HepG2 (cell line): ENCODE measurements around the gene NEIL1. TPM values are rescaled to one million over a fixed set of nuclear protein-coding genes. Genes with fewer than 3 reads are reported as not detected.

ENCODE experiments used
- ATAD3A ChIP-seq: sonication (generic); formaldehyde crosslinking; IDR thresholded peaks from 2 replicates; pipeline ENCODE4 v1.4.0; 2020; ENCODE audit warnings: missing genetic modification reagents
- ATF7-NPFF ChIP-seq: sonication (generic); formaldehyde crosslinking; IDR thresholded peaks from 2 replicates; pipeline ENCODE4 v1.8.1; 2023; ENCODE audit warnings: mild to moderate bottlenecking, low read depth, missing genetic modification reagents, moderate library complexity
- CHD2 ChIP-seq: IDR thresholded peaks from 2 replicates; pipeline ENCODE4 v1.6.1; 2011; ENCODE audit warnings: low read depth, low read length, improper control_type of control experiment
- CREBL2 ChIP-seq: sonication (generic); formaldehyde crosslinking; IDR thresholded peaks from 2 replicates; pipeline ENCODE4 v1.8.1; 2023; ENCODE audit warnings: missing genetic modification reagents, mild to moderate bottlenecking, borderline replicate concordance
- GTF2F1 ChIP-seq: fragments of 150-350 bp; IDR thresholded peaks from 2 replicates; pipeline ENCODE4 v1.6.1; 2014; ENCODE audit warnings: low read length
- HOXD1 ChIP-seq: sonication (generic); formaldehyde crosslinking; IDR thresholded peaks from 2 replicates; pipeline ENCODE4 v1.5.0; 2020; ENCODE audit warnings: missing genetic modification reagents
- NFE2L2 ChIP-seq: fragments of 150-350 bp; IDR thresholded peaks from 2 replicates; pipeline ENCODE4 v1.6.1; 2014; ENCODE audit warnings: low read length
- NFKBIZ ChIP-seq: IDR thresholded peaks from 2 replicates; pipeline ENCODE4 v1.6.1; 2018; ENCODE audit warnings: missing genetic modification reagents, missing compliant biosample characterization
- TAF1 ChIP-seq: sonication (generic); formaldehyde crosslinking; IDR thresholded peaks from 2 replicates; pipeline ENCODE4 v1.4.0; 2020; ENCODE audit warnings: missing genetic modification reagents
- TBX3 ChIP-seq: fragments of 450-650 bp; IDR thresholded peaks from 2 replicates; pipeline ENCODE4 v1.6.1; 2017; ENCODE audit warnings: antibody characterized with exemption, mild to moderate bottlenecking, inconsistent platforms, borderline replicate concordance
- TGIF2 ChIP-seq: IDR thresholded peaks from 2 replicates; pipeline ENCODE4 v1.6.1; 2016; ENCODE audit warnings: control low read depth, missing compliant biosample characterization
- XRCC5 ChIP-seq: fragments of 200-400 bp; formaldehyde crosslinking; optimal IDR thresholded peaks from 2 replicates; pipeline ENCODE3; 2017; ENCODE audit warnings: mild to moderate bottlenecking, low read length
- ZBTB43 ChIP-seq: sonication (generic); formaldehyde crosslinking; conservative IDR thresholded peaks from 2 replicates; pipeline ENCODE4 v1.4.0; 2020; ENCODE audit warnings: missing genetic modification reagents
- ZNF264 ChIP-seq: sonication (generic); formaldehyde crosslinking; IDR thresholded peaks from 2 replicates; pipeline ENCODE4 v1.4.0; 2020; ENCODE audit warnings: missing genetic modification reagents
- ZNF335 ChIP-seq: sonication (generic); formaldehyde crosslinking; IDR thresholded peaks from 2 replicates; pipeline ENCODE4 v1.4.0; 2020; ENCODE audit warnings: missing genetic modification reagents
- ZNF350 ChIP-seq: sonication (generic); formaldehyde crosslinking; IDR thresholded peaks from 2 replicates; pipeline ENCODE4 v1.4.0; 2020; ENCODE audit warnings: mild to moderate bottlenecking, low read depth, missing genetic modification reagents, borderline replicate concordance
- ZNF512B ChIP-seq: sonication (generic); formaldehyde crosslinking; IDR thresholded peaks from 2 replicates; pipeline ENCODE4 v1.5.1; 2020; ENCODE audit warnings: missing genetic modification reagents, mild to moderate bottlenecking, borderline replicate concordance
- ZNF737 ChIP-seq: sonication (generic); formaldehyde crosslinking; IDR thresholded peaks from 2 replicates; pipeline ENCODE4 v1.5.0; 2020; ENCODE audit warnings: missing genetic modification reagents, mild to moderate bottlenecking, borderline replicate concordance
- ZNF788 ChIP-seq: sonication (generic); formaldehyde crosslinking; IDR thresholded peaks from 2 replicates; pipeline ENCODE4 v1.5.0; 2020; ENCODE audit warnings: mild to moderate bottlenecking, missing genetic modification reagents, borderline replicate concordance
- polyA plus RNA-seq, 8 experiments: library from polyadenylated mRNA; depleted of rRNA in 3 of 8; stranded (reverse) in 7 of 8; unstranded in 1 of 8; fragments of >200 nt; fragmentation: Illumina TruSeq in 4 of 8; extraction: Trizol in 4 of 8; gene quantifications; 2 replicates each; pipeline versions ENCODE4 v1.2.1 to v1.2.3, GENCODE V29; 2011 to 2016; ENCODE audit warnings: low read depth in 4 of 8, missing spikeins in 1 of 8, mixed read lengths in 1 of 8; ENCODE audit not compliant: insufficient read depth in 1 of 8
- total RNA-seq, 5 experiments: library from RNA; depleted of rRNA; stranded (reverse); fragments of >200 nt; fragmentation: Illumina TruSeq; extraction: Trizol; gene quantifications; 2 replicates each; pipeline ENCODE4 v1.2.3, GENCODE V29; 2016; ENCODE audit warnings: low read depth in 1 of 5
- TF ChIP-seq, protein P1 (sequence below): sonication (generic); formaldehyde crosslinking; IDR thresholded peaks from 2 replicates; pipeline ENCODE4 v1.5.0; 2020; ENCODE audit warnings: mild to moderate bottlenecking, missing genetic modification reagents
- TF ChIP-seq, protein P2 (sequence below): fragments of 450-650 bp; IDR thresholded peaks from 2 replicates; pipeline ENCODE4 v1.6.1; 2017

The NEIL1 gene
- total and polyA plus RNA-seq, 2 of the 13 experiments (the other 11 are each of a cell fraction or from before 2014, with no cell fraction given) = 10.4 to 15.5 TPM

- TF ChIP-seq, protein P1, sequence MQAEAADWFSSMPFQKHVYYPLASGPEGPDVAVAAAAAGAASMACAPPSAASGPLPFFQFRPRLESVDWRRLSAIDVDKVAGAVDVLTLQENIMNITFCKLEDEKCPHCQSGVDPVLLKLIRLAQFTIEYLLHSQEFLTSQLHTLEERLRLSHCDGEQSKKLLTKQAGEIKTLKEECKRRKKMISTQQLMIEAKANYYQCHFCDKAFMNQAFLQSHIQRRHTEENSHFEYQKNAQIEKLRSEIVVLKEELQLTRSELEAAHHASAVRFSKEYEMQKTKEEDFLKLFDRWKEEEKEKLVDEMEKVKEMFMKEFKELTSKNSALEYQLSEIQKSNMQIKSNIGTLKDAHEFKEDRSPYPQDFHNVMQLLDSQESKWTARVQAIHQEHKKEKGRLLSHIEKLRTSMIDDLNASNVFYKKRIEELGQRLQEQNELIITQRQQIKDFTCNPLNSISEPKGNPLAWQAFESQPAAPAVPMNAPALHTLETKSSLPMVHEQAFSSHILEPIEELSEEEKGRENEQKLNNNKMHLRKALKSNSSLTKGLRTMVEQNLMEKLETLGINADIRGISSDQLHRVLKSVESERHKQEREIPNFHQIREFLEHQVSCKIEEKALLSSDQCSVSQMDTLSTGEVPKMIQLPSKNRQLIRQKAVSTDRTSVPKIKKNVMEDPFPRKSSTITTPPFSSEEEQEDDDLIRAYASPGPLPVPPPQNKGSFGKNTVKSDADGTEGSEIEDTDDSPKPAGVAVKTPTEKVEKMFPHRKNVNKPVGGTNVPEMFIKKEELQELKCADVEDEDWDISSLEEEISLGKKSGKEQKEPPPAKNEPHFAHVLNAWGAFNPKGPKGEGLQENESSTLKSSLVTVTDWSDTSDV = peak; percentile 90; the same call in 1 of the 2 replicates
- no peak for TF ChIP-seq ATAD3A (CRISPR knock-in tag)
- TF ChIP-seq ZNF737 (CRISPR knock-in tag) = no peak; the same call in 1 of the 2 replicates
- peak; percentile 64; the same call in 1 of the 2 replicates for TF ChIP-seq ZNF512B (CRISPR knock-in tag)
- TF ChIP-seq ZNF350 (CRISPR knock-in tag) = peak; percentile 80
- no peak for TF ChIP-seq CREBL2
- TF ChIP-seq TGIF2 (CRISPR knock-in tag) = peak; percentile 39; the same call in 1 of the 2 replicates
- TF ChIP-seq, protein P2, sequence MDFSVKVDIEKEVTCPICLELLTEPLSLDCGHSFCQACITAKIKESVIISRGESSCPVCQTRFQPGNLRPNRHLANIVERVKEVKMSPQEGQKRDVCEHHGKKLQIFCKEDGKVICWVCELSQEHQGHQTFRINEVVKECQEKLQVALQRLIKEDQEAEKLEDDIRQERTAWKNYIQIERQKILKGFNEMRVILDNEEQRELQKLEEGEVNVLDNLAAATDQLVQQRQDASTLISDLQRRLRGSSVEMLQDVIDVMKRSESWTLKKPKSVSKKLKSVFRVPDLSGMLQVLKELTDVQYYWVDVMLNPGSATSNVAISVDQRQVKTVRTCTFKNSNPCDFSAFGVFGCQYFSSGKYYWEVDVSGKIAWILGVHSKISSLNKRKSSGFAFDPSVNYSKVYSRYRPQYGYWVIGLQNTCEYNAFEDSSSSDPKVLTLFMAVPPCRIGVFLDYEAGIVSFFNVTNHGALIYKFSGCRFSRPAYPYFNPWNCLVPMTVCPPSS = no peak
- TF ChIP-seq XRCC5 = peak; percentile 32
- peak; percentile 86 for TF ChIP-seq ZNF264 (CRISPR knock-in tag)
- peak; percentile 98 for TF ChIP-seq TAF1 (CRISPR knock-in tag)
- TF ChIP-seq ZNF335 (CRISPR knock-in tag) = peak; percentile 87
- peak; percentile 17; the same call in 1 of the 2 replicates for TF ChIP-seq ZBTB43 (CRISPR knock-in tag)
- TF ChIP-seq HOXD1 (CRISPR knock-in tag) = peak; percentile 66; the same call in 1 of the 2 replicates
- TF ChIP-seq GTF2F1 = peak; percentile 66; the same call in 1 of the 2 replicates
- peak; percentile 81 for TF ChIP-seq ZNF788
- TF ChIP-seq CHD2 = peak; percentile 43; the same call in 1 of the 2 replicates
- TF ChIP-seq NFKBIZ (CRISPR knock-in tag) = peak; percentile 92; the same call in 1 of the 2 replicates
- TF ChIP-seq TBX3 = peak; percentile 14; the same call in 1 of the 2 replicates
- TF ChIP-seq NFE2L2 = 0 out of 2 replicates have a peak, but pooled peaks have one; percentile 11
- TF ChIP-seq ATF7-NPFF (CRISPR knock-in tag) = 0 out of 2 replicates have a peak, but pooled peaks have one; percentile 46
Measured at GRCh38 chr15:75367913-75368688, 21.3 kb downstream of the NEIL1 start, which contains the start of gene MAN2C1 (continued).
